Stimulated activated CD8-positive, alpha-beta memory T cell treated with anti-CD3 and anti-CD28 coated beads, Interleukin-15, amount 100 ng/mL, for 48 hours (primary cell): ENCODE data around the gene INO80.
"Not testable (repeated sequence)": the region's sequence is repeated elsewhere in the genome, so short reads cannot be mapped to it uniquely, and the experiment has no call there.

Experiments
- DNase-seq, 2 donors: peaks; one replicate each; pipeline ENCODE4 v3.0.0-alpha.2; 2020; ENCODE audit warnings: low read depth in 2 of 2

INO80 gene

GRCh38 chr15:40964006-40964405 lies 152.1 kb downstream of the INO80 start:
- DNase-seq = no peak

- no peak for DNase-seq
Observed at GRCh38 chr15:40963201-40963600, 152.9 kb downstream of the INO80 start.

GRCh38 chr15:40962317-40962716 lies 153.8 kb downstream of the INO80 start:
- DNase-seq = not testable (repeated sequence)

GRCh38 chr15:40961740-40962139 lies 154.3 kb downstream of the INO80 start:
- not testable (repeated sequence) for DNase-seq

GRCh38 chr15:40960925-40961324 lies 155.2 kb downstream of the INO80 start:
- no peak for DNase-seq

- DNase-seq = no peak
Observed at GRCh38 chr15:40960151-40960885, 155.8 kb downstream of the INO80 start.

- no peak for DNase-seq
Observed at GRCh38 chr15:40959331-40960141, 156.5 kb downstream of the INO80 start.

GRCh38 chr15:40958723-40959122 lies 157.4 kb downstream of the INO80 start:
- DNase-seq = no peak

GRCh38 chr15:40958146-40958545 lies 157.9 kb downstream of the INO80 start:
- DNase-seq = no peak

- no peak for DNase-seq
Observed at GRCh38 chr15:40957581-40958051, 158.5 kb downstream of the INO80 start.

- no peak for DNase-seq
Observed at GRCh38 chr15:40957041-40957555, 159.0 kb downstream of the INO80 start.

GRCh38 chr15:40956541-40956982 lies 159.5 kb downstream of the INO80 start:
- DNase-seq = no peak

- DNase-seq = no peak
Observed at GRCh38 chr15:40955930-40956540, 160.0 kb downstream of the INO80 start.

GRCh38 chr15:40955141-40955903 lies 160.8 kb downstream of the INO80 start:
- no peak for DNase-seq

GRCh38 chr15:40954158-40954848 lies 161.8 kb downstream of the INO80 start:
- not testable (repeated sequence) for DNase-seq

GRCh38 chr15:40953713-40954074 lies 162.4 kb downstream of the INO80 start:
- no peak for DNase-seq

- DNase-seq = peak; percentile 94 to 97
Observed at GRCh38 chr15:40952901-40953712, 163.0 kb downstream of the INO80 start, which contains the start of gene CHAC1. Gene CHAC1, plus strand, starts transcription at chr15:40953471. Its CDS starts 113 bp downstream, at chr15:40953584.

- no peak for DNase-seq
Observed at GRCh38 chr15:40952301-40952900, 163.7 kb downstream of the INO80 start.

GRCh38 chr15:40951764-40952163 lies 164.3 kb downstream of the INO80 start:
- DNase-seq = no peak
